Cerebellar nuclear complex (tissue), 1 donor: ENCODE measurements around the gene PLXNA2.
A peak's percentile ranks its signal among the peaks of the same experiment; 100 is the strongest.

Experiments
- DNase-seq, 2 experiments: peaks; one replicate each; lab custom pipeline; 2025; lab: John Stamatoyannopoulos, UW

PLXNA2 gene

DNA sequence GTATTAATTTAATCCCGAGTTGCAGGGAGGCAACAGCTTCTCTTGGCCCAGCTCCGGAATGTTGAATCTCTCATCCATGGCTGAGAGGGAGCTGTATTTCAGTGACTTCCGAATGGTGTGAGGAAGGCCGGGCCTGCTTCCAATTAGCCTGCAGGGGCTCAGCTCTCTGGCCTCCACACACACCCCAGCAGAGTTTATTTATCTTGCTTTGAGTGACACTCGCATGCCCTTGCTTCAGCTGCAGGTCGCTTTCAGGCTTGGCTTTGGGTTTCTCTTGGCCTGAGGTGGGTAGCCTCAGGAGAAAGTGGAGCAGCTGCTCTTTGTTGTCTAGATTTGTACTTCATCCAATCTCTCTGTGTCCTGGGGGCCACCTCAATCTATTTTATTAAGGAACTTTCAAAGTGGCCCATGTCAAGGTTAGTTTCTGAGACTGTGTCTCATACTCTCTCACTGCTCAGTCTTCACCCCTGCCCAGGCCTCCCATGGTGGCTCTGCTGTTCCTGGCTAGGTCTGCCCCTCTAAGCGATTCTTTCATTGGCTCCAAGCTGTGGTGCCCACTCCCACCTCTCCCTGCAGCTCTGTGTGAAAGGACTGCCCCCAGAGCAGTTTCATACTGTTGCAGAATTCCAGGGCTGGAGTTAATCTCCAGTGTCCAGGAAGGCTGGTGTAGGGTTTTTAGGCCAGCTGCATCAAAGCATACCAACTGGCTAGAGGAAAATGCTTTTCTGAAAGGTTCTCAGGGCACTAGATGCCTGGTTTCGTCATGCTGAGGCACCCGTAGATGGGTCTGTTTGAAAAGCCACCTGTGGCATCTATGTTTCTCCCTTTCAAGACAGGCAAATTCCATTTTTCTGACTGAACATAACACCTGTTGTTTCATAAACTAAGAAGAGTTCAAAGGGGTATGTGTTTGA lies 153.5 kb downstream of the PLXNA2 start:
- peak; percentile 29 to 48 for DNase-seq

DNA sequence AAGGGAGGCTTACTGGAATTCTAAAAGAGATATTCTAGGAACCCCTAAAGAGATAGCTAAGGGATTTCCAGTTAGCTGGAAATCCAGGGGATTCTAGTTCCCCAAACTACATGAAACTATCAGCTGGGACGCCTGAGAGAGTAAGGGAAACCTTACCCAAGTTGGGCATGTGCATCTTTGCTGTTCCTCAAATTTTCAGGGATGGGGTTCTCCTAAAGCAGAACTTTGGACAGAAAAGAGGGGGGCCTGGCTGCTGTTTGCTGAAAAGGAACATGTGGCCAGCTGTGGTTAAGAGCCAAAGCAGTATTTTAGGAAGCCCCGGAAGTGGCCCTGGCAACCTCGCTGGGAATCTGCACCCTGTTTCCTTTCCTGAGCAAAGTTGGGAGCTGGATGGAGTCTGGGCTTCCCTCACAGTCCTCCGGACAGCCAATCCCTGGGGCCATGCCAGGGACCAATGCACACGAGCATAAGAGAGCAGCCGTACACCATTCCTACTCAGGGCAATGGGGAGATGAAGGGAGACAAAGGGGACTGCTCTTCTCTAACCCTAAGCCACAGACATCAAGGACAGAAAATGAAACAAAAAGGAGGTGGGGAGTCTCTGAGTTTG lies 154.3 kb downstream of the PLXNA2 start:
- DNase-seq: no peak

DNA sequence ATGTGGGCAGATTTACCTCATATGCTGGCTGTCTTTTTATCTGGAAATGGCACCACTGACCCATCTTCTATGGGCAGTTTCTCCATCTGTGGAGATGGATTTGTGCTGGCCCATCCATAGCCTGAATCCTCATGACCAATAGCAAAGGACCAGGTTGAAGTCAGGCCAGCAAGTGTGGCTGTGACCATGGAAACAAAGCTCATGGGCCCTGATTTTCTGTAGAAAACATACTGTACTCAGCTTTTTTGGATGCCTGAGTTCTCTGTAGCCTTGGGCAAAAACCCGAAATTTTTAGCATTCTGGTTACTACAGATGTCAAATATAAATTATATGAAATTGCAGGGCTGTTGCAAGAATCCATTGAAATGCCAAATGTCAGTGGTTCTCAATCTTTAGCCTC lies 155.0 kb downstream of the PLXNA2 start:
- no peak for DNase-seq

DNA sequence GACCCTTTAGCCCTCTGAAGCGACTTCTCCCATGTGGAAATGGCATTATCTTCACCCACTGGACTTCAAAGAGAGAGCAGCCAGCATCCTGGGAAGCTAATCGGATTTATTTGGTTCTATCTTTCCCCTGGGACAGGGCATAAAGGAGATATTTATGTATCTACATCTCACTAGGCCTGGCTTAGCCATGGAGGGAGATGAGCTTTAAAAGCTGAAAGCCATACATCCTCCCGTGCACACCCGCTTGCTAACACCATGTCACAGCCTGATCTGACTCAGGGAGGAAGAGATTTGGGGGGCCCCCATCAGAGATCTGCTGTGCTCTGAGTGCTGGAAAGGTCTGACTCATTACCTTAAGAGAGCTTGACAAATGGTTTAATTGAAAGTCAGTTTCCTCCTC lies 155.9 kb downstream of the PLXNA2 start:
- DNase-seq: no peak

DNA sequence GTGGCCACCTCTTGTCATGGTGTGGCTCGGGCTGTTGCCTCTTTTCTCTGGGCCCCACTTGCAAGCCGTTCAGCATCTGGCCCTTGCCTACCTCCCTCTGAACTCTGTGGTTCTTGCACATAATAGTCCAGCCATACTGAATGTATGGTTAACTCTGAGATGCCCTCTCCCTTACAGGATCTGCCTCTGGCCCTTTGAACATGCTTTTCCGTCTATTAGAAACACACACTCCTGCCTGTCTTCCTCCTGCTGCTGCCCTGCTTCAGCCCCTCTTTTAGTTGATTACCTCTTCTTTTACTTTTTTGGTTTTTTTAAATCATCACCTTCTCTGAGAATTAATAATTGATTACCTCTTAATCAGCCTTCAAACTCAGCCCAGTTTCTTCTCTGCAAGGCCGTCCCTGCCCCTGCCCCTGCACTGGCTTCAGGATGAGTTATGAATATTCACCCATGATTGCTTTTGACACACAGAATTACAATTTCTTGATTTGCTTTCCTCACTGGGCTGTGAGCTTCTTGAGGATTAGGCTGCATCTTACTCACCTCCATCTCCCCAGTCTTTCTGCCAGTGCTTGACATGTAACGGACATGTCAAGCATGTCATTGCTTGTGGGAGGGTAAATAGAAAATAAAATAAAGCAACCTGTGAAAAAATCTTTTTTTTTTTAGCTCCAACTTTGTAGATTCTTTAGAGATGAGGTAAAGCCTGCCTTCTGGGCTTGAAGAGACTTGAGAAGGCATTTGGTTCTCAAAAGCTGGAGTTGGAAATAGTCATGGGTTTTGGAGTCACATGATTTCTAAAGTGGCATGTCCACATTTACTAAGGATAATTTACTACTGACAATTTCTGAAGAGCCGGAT lies 158.3 kb downstream of the PLXNA2 start:
- no peak for DNase-seq

DNA sequence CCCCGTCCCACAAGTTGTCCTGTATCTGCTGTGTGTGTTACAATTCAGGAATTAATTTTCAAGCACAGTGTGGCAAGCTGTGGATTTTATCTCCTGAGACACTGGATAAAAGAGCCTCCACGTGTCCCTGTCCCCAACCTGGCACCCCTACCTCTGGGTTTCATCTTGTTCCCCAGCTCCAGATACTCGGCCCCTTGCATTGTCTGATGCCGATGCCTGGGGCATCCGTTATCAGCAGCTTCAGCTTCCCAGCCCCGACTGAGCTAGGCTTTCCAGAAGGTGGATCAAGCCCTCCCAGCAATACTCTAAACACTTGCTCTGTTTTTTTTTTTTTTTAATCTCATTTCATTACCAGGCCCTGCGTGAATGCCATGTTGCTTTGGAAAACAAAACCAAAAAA lies 159.4 kb downstream of the PLXNA2 start:
- DNase-seq: no peak

DNA sequence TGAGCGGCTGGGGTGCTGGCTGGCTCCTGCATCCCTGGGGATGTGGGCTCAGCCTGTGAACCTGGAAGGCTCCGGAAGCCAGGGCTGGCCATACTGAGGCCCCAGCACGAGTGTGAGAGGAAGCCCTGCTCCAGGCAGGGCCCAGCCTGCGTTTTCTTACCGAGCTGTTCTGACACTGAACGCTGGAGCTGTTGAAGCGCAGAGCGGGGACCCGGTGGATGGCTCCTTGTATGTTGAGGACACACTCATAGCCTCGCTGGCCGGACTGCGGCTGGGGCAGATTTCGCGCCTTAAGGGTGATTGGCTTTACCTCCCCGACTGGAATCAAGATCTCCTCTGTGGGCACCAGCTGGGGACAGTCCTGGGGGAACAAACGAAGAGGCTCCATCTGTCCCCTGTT lies 160.0 kb downstream of the PLXNA2 start:
- no peak for DNase-seq

DNA sequence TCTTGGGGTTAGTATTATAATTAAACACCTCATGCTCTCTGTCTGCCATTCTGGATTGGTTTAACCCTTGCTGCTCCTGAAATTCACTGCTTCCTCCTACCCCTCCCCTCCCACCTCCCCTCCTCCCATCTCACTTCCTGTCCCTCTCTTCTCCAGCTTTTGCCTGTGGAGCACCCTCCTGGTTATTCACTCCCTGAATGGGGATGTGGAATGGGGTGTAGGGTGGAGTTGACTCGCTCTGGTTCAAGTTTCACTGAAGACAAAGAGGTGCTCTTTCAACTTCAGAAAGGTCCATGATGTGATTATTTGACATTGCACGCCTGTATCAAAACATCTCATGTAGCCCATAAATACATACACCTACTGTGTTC lies 160.5 kb downstream of the PLXNA2 start:
- no peak for DNase-seq

DNA sequence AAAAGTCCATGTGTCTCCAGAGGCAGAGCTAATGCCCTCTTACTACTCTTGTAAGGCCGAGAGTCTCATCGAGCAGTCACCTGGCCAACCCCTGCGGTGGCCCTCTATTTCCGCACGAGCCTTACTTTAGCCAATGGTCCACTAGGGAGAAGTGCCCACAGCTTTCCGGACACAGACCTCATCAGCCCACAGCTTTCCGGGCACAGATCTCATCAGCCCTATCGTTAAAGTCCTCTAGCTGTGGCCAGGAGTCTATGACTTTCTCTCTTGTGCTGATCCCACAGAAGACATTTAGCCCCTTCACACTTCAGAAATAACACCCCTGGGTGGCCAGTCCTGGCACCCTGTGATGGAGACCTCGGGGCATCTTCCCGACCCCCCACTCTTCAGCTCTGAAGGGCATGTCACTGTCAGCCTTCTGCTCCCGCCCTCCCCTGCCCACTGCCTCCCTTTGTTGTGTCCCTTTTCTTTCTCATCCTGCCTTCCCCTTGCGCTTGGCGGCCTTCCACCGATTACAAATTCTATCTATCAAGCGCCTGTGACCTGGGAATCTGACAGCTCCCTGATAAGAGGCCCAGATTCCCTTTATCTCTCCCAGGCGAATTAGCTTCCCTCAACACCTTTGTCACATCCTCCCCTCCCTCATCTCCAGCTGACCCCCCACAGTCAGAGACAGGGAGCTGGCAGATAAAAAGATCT lies 161.0 kb downstream of the PLXNA2 start:
- no peak for DNase-seq

DNA sequence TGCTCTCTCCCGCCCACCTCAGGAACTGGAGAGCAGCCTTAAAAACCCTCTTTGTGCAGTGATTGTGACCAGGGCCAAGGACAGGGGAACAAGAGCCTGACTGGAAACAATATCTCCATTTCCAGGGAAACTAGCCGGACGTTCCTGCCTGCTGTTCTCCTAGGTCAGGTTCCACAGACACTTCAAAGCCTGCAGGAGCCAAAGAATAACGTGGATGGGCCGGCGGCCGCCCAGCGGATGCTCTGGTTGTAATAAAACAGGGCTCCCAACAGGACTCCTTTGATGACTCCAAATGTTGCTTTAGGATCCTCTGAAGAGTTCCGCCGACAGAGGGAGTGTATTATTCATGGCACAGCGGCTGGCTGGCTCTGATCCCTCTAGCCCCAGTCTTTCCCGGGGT lies 162.2 kb downstream of the PLXNA2 start:
- DNase-seq: peak in 1 of 2 experiments; percentile 50

DNA sequence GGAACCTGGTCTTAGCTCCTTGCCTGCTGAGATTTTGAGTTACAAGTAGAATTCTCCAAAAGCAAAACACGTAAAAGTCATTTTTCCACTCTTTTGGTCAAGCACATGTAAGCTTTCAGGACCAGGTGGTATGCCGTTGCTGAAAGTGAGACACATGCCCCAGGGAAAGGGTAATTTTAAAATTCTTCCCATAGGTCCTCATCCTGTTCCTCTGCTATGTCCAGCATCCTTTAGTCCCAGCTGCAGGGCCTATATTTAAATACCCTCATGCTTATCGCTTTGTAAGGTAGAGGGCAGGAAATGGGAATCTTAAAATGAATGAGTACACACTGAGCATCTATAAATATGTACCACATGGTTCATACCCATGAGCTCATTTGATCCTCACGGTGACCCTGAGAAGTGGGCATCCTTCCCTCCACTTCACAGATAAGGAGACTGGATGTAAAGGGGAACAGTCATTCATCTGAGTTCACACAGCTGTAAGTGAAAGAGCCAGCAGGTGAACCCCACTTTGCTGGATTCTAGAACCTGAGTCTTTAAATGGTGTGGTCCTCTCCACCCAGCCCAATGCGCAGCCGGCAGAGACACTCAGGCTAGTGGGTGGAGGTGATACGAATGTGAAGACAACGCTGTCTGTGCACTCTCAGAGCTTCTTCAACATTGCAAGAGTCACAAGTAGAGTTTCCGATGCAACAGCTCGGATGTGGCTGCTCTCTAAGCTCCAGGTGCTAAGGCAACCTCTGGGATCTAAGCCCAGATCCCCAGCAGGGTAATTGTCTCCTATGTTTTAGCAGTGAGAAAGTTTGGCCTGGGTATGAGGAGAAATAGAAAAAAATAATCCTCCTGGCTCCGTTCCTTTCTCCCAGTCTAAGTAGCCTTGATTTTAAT lies 163.5 kb downstream of the PLXNA2 start:
- no peak for DNase-seq

DNA sequence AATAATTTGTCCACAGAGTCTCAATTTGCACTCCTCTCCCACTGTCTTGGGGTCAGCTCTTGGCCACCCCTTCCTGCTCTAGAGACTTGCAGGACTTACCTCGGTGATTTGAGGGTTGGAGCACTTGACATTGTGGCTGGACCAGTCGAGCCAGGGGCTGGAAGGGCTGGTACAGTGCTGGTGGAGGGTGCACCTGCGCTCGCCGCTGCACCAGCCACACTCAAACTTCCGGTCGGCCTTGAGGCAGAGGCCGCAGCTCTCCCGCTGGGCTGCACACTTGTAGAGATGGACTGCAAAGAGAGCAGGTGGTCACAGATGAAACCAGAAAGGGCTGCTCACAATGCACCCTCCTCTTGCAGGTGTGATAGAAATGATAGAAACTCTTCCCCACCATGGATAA lies 165.0 kb downstream of the PLXNA2 start:
- DNase-seq: no peak

DNA sequence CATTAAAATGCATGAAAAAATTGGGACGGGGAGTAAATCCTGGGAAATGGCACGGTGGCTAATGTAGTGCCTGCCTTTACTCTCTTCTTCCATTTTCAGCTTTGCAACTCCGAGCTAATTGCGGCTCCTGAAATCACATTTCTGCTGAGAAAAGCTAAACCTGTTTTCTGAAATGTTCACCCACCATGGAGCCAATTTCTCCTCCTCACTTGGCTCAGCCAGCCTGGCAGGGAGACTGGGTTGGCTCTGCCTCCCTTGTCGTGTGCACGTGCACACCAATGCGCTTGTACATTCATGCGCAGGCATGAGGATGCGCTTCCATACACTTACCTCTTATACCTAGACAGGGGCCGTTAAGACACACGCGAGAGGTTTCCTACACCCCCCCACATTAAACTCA lies 165.4 kb downstream of the PLXNA2 start:
- peak in 1 of 2 experiments; percentile 54 for DNase-seq

DNA sequence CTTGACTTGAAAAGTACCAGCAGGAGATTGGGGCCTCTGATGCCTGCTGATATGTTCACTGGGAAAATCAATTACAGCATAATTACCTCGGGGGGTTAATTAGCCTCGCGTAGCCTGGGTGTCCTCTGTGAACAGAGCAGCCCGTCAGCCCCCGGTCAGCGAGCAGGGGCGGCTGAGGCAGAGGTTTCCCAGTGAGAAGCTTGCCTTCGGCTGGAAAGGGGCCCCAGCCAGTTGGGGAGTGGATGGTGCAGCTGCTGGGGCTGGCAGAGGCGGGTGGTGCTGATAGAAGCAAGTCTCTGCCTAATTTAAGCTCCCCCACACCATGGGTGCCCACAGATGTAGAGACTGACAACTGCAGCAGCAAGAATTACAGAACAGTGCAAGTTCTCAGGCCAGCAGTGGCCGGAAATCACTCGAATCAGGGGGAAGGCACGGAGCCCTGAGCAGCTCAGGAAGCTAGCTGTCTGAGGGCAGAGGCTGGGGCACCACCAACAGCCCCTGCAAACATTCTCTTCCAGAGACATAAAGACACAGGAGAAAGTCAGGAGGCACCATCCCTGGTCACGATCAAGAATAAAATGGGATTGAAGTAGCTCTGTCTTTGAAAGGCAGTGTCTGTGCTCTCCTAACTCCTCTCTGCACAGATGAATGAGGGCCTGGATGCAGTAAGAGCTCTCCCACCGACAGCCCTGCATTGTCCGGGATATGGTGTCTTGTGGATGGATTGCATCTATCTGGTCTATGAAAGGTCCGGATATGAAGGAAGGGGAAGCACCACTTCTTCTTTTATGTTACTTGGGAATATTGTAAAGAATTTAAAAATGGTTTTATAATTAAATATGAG lies 166.7 kb downstream of the PLXNA2 start:
- no peak for DNase-seq

DNA sequence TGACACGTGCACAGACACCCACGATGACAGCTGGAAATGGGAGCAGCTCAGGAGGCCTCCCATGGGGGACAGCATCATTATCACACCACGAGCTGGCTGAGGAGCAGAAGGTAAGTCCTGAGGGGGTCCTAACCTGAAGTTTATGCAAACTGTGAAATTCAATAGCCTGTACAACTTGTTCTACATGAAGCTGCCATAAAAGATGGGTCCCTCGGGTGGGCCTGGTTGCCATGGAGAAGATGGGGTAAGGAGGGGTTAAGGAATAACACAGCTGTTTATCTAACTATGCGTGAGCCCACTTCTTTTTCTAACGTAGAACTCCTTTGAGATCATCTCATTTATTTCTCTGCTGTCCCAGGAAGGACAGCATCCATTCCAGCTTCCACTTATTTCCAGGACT lies 169.8 kb downstream of the PLXNA2 start:
- no peak for DNase-seq

DNA sequence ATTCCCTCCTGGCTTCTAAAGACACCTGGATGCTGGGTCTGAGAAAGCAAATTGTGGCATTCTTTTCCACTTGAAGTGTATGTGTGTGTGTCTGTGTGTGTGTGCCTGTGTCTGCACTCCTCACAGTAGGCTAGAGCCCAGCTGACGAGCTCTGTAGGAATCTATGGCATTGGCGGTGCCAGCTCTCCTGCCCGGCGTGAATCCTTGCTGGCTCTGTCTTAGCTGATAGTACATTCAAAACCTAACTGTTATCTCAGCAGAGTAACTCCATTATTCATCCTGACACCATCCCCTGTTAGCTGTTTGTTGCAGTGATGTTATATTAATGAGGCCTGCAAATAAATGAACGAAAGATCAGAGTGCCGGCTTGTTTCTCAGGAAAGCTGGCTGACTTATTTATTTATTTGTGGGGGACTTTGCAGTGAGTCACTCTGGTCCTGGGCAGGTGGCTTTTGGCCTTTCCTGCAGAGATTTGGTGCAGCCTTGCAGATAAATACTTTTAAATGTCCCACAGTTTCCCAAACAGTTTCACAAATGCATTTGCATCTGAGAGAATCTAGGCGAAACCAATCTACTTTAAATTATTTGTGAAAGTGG lies 172.7 kb downstream of the PLXNA2 start:
- DNase-seq: no peak

DNA sequence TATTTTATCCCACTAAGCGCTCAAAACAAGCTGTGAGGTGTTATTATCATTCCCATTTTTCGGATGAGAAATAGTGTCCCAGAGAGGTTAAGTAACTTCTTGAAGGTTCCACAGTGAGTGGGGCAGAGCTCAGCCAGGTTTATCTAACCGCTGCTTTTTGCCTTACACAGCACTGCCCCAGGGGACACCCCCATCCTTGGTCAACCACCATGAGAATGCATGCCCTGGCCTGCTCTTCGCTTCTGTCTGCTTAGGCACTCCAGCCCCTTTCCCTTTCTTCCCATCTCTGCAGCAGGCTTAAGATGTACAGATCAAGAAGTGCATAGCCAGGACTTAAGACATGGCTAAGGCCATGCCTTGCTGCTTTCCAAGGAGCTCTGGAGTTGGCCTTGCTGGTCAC lies 174.3 kb downstream of the PLXNA2 start:
- no peak for DNase-seq

DNA sequence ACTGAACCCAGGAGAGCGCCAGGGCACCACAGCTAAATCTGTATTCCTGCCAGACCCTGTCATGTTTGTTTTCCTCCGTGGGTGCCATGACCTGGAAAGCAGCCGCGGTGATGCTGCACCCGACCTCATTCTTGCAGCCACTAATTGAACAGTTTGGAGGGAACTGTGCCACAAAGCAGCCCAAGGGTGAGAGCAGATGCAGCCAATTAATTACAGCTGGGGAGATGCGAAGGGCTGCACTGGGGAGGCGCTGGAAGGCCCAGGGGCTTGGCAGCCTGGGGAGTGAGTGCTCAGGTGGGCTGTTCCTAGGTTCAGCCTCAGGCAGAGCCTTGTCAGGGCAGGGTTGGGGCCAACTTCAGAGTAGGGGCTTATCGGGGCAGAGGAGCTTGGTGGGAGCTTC lies 174.9 kb downstream of the PLXNA2 start:
- DNase-seq: no peak

DNA sequence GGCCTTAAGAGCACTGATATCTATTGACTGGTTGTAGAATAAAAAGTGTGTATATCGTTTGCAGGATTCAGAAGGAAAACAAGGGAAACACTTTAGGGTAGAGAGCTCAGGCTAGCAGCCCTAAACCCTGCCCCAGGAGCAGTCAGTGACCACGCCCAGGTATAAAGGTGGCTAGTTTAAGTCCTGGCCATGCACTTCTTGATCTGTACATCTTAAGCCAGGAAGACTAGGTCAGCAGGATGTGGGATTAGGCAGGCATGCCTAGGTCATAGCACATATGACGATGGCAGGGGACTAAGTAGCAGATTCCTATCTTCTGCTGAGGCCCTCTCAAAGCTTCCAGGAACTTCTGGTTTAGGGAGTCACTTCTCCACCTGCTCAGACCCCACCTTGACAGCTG lies 175.3 kb downstream of the PLXNA2 start:
- no peak for DNase-seq

DNA sequence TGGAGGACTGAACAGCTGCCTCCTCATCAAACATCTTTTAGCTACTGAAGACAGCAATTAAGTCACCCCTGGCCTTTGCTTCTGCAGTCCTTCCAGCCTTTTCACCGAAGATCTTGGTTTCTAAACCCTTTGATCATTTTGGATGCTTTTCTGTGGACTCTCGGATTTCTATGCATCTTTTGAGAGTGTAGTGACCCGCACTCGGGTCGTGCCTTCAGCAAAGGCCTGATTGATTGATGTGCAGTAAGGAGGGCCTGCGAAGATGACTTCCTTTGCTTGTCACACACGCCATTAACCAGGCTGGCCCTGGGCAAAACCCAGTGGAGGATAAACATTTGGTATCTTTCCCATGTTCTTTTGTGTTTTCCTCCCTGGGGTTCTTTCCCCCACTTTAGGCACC lies 175.8 kb downstream of the PLXNA2 start:
- DNase-seq: no peak
